SK-N-SH treated with all-trans-retinoic acid at 6 μM for 48 hours (cell line): Measurements from ENCODE around the gene ATRNL1.

Experiments
- BACH2 ChIP-seq: fragments of 250-450 bp; sonication (Bioruptor Pico); IDR thresholded peaks from 2 replicates; pipeline ENCODE4 v1.9.0; 2021; ENCODE audit warnings: mild to moderate bottlenecking, borderline replicate concordance
- CREB5 ChIP-seq: fragments of 250-450 bp; sonication (Bioruptor Pico); IDR thresholded peaks from 2 replicates; pipeline ENCODE4 v1.5.1; 2020; ENCODE audit warnings: low read depth, mild to moderate bottlenecking, moderate library complexity
- ISL1 ChIP-seq: fragments of 250-450 bp; sonication (Bioruptor Pico); IDR thresholded peaks from 2 replicates; pipeline ENCODE4 v2.1.2; 2022; ENCODE audit warnings: mild to moderate bottlenecking, moderate library complexity
- RARB ChIP-seq: fragments of 250-450 bp; sonication (Bioruptor Pico); IDR thresholded peaks from 2 replicates; pipeline ENCODE4 v1.8.0; 2021; ENCODE audit warnings: mild to moderate bottlenecking, moderate library complexity
- ZC3H10 ChIP-seq: fragments of 250-450 bp; sonication (Bioruptor Pico); IDR thresholded peaks from 2 replicates; pipeline ENCODE4 v1.5.1; 2021; ENCODE audit warnings: mild to moderate bottlenecking, moderate library complexity
- ZFP30 ChIP-seq: fragments of 450-650 bp; formaldehyde crosslinking; IDR thresholded peaks from 2 replicates; pipeline ENCODE4 v1.5.0; 2022; ENCODE audit warnings: mild to moderate bottlenecking, moderate library complexity

- TF ChIP-seq CREB5: no peak
- no peak for TF ChIP-seq ZC3H10 (CRISPR knock-in tag)
- TF ChIP-seq ZFP30 (CRISPR knock-in tag): no peak
- no peak for TF ChIP-seq BACH2
- no peak for TF ChIP-seq RARB (CRISPR knock-in tag)
- no peak for TF ChIP-seq ISL1 (CRISPR knock-in tag)
Measured at GRCh38 chr10:115861455-115861854, 768.3 kb downstream of the ATRNL1 start.
